Measurements from ENCODE around the gene TGFB2.
"Not testable (repeated sequence)": the region's sequence is repeated elsewhere in the genome, so short reads cannot be mapped to it uniquely, and the experiment has no call there.

TGFB2 gene
- total RNA-seq, result 0.22 to 0.26 reads per million in 2 donors

DNA sequence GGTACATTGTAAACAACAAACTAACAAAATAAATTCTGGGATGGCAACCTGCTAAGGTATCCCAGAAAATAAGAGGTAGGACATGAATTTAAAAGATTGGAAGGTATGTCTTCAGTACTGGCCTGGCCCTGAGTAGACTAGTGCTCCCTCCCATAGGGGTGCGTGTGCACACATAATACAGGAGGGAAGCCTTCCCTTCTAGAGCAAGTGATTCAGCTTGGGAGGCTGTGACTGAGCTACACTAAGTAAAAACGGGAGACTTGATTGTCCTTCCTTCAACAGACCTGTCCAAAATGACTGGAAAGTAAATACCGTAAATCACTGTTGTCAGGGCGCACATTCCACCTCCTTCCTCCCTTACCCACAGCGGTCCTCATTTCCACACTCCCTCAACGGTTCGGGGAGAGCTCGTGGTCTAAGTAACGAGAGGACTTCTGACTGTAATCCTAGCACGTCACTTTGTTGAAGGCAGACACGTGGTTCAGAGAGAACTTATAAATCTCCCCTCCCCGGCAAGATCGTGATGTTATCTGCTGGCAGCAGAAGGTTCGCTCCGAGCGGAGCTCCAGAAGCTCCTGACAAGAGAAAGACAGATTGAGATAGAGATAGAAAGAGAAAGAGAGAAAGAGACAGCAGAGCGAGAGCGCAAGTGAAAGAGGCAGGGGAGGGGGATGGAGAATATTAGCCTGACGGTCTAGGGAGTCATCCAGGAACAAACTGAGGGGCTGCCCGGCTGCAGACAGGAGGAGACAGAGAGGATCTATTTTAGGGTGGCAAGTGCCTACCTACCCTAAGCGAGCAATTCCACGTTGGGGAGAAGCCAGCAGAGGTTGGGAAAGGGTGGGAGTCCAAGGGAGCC lies at the start of gene TGFB2:
TSS of gene TGFB2 (plus strand) at position 523 of the 859 bp plus-strand sequence. CDS start 1,366 bp downstream, outside the sequence.
- DNase-seq, result no peak

DNA sequence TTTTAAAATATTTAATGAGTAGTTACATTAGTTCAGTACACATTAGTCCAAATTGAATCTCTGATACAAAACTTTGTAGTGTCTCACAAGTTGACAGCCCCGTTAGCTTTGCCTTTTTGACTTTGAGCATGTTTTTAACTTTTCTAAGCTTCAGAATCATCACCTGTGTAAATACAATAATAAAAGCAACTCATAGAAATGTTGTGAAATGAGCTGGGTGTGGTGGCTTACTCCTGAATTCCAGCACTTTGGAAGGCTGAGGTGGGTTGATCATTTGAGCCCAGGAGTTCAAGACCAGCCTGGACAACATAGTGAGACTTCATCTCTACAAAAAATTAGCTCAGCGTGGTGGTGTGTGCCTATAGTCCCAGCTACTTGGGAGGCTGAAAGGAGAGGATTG lies 49.0 kb upstream of the TGFB2 start:
- DNase-seq, result no peak

GRCh38 chr1:218297461-218297860 lies 47.7 kb upstream of the TGFB2 start:
- no peak for DNase-seq

DNA sequence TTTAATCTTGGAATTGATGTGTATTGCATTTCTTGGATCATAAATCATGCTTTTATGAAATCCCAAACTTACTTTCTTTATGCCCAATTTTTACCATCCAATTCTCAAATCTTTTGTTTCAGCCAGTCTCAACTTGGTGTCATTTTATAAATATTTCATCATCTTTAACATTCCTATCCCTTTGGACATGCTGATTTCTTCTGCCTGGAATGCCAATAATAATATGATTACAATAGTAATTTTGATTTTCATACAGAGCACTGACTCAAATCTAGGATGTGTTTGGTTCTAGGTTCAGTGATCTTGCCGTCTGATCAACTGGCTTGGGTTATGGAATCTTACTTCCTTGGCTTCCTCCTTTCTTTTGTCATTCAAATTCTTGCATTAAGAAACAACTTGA lies 47.3 kb upstream of the TGFB2 start:
- DNase-seq, result no peak

- no peak for DNase-seq
Observed at GRCh38 chr1:218298398-218298797, 46.7 kb upstream of the TGFB2 start.

DNA sequence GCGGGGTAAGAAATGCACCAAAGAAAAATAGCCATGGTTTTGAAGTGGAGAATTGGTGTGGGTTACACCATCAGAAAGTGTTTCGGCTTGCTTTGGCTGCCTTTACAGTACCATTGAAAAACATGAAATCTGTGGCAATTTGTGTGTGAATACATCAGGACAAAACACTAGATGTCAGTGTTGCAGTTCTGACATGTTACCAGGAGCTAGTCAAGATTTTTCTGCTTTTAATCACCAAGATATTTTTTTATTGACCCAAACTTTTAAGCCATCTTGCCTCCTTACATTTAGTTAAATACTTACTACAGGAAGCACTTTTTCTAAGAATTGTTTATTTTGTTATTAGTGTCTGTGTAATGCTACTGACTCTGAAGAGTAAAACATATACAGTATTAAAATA lies 45.7 kb upstream of the TGFB2 start:
- no peak for DNase-seq

- DNase-seq, result no peak
Observed at GRCh38 chr1:218301217-218301616, 43.9 kb upstream of the TGFB2 start.

- DNase-seq, result no peak
Observed at GRCh38 chr1:218302155-218302554, 43.0 kb upstream of the TGFB2 start.

DNA sequence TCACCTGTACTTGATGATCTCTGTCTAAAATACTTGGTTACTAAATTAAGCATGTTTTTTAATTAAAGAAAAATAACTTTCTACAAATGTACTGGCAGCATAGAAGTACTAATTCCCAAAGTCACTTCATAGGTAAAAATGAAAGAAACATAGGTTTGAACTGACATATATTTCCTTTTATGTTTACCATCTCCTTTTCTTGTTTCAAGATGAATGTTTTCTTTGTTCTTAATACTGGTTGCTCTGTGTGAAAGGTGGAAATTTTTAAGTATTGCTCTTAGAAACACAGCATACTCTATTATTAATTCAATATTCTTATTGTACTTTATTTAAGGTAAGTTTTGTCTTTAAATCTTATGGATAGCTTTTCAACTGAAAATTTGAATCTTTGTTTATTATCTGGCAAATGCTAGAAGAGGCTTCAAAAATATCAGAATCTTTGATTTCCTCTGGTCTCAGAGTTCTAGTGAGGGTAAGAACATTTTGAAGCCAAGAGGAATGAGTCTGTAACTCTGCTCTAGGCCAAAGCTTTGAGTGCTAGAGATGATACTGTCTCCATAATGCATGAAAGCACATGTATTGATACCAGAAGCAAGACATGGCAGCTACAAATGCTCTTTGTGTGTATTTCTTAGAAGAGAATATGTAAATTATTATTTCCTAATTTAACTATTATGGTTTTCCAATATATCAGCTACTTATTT lies 41.8 kb upstream of the TGFB2 start:
- DNase-seq, result no peak

DNA sequence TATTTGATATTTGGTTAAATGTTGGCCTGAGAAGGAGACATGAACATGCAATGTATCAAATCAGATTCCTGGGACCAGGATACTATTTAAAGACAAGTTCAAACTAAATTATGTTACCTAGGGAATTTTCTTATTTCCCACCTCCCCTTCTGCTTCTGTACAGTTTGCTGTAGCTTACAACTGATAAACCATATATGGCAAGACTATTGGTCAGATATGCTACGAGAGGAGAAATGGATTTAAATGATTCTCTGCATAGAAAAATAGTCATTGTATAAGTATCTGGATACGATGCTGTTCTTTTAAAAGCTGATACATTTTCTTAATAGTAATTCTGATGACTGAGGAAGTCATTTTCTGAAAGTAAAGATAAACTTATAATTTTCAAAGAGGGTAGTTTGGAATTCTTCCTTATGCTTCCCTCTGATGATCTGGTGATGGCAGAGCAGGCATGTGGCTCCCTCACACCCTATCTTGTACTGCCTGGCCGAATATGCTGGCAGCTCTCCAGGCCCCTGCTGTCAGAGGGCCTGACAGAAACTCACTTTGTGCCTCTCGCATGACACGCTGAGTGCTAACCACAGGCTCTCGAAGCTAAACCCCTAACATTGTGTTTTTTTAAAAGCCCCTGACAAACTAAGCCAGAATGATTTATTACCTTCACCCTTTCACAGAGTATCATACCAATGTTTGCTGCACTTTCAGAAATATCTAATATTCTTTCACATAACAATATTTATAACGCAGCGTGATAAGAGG lies 40.7 kb upstream of the TGFB2 start:
- DNase-seq, result no peak

DNA sequence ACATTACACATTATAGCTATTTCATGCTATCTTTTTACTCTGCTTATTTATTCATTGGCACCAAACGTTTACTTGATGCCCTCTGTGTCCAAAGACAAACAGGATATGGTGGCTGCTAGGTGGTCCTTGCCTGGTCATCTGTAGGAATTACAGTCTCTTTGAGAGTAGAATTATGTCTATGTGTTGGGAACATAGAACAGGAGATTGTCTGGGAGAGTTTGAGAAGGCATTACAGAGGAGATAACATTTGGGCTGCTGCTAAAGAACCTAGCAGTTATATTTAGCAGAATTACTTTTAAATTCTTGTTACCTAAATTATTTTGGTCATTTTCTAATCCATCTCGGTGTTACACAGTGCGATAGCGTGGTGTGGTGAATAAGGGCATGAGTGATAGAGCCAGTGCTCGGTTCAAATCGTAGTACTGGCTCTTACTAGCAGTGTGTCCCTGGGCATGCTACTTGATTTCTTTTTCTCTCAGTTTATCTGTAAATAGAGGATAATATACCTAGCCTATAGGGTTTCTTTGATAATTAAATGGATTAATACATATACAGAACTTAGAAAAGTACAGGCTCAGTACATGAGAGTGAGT lies 39.6 kb upstream of the TGFB2 start:
- DNase-seq, result no peak

DNA sequence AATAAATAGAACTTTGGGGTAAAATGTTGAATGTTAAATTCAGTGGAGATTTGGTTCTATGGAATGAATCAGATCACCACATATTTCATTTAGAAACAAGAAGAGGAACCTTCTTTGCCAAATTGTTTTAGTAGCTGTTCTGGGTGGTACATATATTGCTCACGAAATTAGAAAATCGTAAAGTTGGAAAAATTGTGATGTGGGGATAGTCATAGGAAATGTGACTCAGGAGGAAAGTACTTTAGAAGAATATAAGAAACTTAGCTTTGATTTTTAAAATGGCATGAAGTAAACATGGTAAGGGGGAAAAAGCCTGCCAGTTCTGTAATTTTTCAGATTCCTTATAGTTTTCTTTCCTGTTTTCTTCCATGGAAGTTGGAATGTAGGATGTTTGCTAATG lies 32.6 kb upstream of the TGFB2 start:
- DNase-seq, result no peak

DNA sequence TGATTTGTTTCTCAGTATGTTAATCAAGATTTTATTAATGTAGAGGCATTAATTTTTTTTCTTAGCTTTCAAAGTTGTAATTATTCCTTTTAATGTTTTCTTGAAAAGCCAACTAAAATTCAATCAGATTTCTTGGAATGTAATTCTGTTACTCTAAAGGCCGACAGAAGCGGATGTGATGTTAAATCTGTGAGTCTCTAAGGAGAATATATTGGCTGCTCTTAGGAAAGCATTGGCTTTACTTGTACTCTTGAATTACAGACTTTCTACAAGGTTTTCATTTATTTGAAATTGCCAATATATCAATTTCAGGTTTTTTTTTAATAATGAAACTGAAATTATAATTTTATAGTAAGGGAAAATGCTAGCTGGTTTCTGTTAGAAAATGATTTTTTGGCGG lies 30.8 kb upstream of the TGFB2 start:
- DNase-seq, result no peak

GRCh38 chr1:218315638-218316037 lies 29.5 kb upstream of the TGFB2 start:
- no peak for DNase-seq

GRCh38 chr1:218317061-218317460 lies 28.1 kb upstream of the TGFB2 start:
- no peak for DNase-seq

- not testable (repeated sequence) for DNase-seq
Observed at GRCh38 chr1:218320182-218320581, 25.0 kb upstream of the TGFB2 start.

GRCh38 chr1:218322762-218323161 lies 22.4 kb upstream of the TGFB2 start:
- DNase-seq, result no peak

DNA sequence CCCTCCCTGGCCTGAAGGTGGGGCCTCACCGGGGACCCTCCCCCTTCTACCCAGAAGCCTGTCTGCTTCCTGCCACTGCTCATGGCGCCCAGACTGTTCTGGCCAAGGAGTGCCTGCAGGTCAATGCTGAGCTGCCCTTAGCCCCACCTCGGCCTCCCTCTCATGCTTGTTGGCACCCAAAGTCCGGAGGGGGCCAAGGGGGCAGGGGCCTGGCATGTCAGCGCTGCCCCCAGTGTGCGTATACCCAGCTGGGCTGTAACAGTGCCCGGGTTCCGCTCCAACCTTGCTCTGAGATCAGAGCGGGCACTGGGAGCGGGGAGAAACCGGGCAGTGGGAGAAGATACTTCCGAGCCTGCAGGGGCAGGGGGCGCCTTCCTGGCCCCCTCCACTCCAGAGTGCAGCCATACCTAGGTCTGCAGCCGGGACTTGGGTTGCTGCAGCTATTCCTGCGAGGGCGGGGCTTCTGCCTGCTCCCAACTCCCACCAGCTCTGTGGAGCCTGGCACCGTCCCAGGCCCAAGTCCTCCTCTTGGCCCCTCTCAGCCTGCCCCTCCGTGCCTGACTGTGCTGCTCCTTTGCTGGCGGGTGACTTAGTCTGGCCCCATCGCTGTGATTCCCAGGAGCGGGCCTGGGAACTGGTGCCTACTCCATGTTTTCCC lies 21.4 kb upstream of the TGFB2 start:
- DNase-seq, result no peak

DNA sequence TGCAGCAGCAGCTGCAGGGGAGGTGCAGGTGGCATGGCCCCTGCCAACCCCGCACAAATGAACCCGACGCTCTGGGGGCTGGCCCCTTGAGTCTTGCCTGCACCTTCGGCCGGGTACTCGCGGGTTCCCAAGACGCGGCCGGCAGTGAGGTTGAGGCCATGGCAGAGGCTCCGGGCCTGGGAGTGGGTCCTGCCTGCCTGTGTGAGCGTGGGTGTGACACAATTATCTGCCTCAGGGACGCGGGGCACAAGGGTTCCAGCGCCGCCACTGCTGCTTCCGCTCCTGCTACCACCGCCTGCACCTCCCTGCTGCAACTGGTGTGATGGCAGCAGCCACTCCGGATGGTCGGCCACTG lies 20.9 kb upstream of the TGFB2 start:
- DNase-seq, result no peak

DNA sequence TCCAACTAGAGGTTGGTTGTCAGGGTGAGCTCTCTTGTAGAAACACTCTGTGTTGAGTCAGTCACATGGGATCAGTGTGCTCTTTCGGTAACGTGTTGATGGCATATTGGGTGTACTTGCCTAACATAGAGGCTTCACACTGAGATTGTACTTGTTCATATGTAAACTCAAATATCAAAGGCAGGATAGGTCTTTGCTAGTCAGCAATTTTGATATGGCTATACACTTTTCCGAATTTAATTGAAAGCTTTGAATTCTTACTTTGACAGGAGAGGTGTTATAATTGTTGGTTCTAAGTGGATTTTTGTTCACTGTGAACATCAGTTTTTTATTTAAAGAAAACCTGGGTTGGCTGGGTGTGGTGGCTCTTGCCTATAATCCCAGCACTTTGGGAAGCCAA lies 16.4 kb upstream of the TGFB2 start:
- no peak for DNase-seq

- no peak for DNase-seq
Observed at GRCh38 chr1:218330043-218330623, 15.0 kb upstream of the TGFB2 start.

DNA sequence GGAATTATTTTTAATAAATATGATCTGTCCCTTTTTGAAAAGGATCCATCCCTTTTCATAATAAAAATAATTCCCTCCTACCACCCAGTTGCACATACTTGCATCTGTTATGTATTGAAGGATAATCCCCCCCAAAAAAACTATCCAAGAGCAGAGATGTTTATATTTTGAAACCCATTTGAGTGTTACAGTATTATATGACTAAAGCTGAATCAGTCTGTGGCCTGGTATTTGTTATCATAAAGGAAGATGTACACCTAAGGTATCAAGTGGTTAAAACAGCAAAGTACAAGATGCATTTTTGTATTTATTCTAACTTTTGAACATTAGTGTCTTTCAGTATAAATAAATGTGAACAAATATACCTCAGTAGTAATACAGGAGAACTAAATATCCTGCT lies 12.7 kb upstream of the TGFB2 start:
- DNase-seq, result no peak

All from activated gamma-delta T cell (primary cell).